ENCODE measurements around the gene APOBEC3H. TPM values are rescaled to one million over a fixed set of nuclear protein-coding genes. Genes with fewer than 3 reads are reported as not detected.

APOBEC3H gene
- total RNA-seq, 4 donors from 2014 or later, result not detected

DNA sequence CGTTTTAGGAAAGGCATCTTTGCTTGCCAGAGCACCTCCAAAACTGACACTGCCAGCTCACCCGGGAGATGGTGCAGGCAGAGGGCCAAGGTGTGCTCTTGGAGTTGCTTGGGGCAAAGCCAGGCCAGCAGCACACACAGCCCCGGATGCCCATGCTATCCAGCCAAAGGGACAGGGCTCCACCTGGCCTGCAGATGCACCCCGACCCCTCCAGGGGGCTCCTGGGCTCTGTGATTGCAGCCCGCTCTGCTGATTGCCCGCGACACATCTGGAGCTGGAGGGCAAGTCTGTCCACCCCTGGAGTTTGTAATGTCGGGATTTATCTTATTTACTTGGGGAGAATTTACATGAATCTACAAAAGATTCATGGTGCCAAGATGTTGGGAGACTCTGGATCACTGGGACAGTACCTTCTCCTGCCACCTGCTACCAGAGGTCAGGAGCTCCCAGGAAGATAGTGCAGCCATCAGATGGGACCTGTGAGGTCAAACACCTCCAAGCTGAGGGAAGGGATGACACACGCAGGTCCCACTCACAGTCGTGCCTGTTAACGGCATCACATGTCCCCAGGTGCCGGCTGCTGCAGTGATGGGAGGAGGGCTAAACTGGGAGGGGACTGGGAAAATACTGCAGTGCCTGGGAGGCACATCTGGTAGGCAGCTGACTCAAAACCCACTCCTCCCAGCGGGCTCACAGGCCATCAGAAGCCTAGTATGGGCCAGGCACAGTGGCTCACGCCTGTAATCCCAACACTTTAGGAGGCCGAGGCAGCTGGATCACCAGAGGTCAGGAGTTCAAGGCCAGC lies 38.2 kb downstream of the APOBEC3H start:
- TF ChIP-seq, protein P1, sequence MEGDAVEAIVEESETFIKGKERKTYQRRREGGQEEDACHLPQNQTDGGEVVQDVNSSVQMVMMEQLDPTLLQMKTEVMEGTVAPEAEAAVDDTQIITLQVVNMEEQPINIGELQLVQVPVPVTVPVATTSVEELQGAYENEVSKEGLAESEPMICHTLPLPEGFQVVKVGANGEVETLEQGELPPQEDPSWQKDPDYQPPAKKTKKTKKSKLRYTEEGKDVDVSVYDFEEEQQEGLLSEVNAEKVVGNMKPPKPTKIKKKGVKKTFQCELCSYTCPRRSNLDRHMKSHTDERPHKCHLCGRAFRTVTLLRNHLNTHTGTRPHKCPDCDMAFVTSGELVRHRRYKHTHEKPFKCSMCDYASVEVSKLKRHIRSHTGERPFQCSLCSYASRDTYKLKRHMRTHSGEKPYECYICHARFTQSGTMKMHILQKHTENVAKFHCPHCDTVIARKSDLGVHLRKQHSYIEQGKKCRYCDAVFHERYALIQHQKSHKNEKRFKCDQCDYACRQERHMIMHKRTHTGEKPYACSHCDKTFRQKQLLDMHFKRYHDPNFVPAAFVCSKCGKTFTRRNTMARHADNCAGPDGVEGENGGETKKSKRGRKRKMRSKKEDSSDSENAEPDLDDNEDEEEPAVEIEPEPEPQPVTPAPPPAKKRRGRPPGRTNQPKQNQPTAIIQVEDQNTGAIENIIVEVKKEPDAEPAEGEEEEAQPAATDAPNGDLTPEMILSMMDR (IDR thresholded peaks at IDR 0.05; ENCODE audit: low read depth), result no peak

DNA sequence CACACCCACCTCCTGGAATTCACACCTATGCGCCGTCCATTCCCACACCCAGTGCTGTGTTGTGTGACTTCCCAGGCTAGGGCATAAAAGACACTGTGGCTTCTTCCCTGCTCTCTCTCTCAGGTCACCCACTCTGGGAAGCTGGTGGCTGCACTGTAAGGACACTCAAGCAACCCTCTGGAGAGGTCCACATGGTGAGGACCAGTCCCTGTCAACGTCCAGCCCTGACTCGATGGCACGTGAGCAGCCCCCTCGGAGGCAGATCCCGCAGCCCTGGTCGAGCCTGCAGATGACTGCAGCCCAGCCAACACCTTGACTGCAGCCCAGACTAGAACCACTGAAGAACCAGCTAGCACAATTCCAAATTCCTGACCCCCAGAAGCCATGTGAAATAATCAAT lies 39.3 kb downstream of the APOBEC3H start:
- TF ChIP-seq, protein P1 (IDR thresholded peaks at IDR 0.05; ENCODE audit: low read depth), result no peak

DNA sequence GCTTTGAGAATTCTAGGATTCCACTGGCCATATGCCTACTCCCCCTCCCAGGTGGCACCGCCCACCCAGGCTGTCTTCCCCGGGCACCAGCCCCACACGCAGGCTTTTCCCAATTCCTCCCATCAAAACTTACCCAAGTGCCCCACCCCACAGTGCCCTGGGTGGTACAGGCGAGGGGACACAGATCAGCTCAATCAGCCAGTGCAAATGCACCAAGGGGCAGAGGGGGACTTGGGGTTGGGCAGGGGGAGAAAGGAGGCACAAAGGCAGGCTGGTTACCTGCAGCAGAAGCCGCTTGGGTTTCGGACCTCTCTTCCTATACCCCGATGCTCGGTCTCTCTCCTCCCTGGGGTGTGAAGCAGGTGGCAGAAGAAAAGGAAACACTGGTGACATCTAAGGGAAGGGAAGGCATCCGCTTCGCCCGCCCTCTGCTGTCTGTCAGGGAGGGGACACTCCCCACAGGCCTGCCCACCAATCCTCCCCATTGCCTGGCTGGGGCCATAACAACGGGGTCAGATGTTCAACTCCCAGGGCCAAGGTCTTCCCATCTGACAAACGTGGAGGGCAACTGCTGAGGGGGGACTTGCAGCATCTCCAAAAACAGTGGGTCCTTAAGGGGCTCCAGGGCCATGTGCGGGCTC lies 41.4 kb downstream of the APOBEC3H start:
- TF ChIP-seq, protein P1 (IDR thresholded peaks at IDR 0.05; ENCODE audit: low read depth), result no peak

DNA sequence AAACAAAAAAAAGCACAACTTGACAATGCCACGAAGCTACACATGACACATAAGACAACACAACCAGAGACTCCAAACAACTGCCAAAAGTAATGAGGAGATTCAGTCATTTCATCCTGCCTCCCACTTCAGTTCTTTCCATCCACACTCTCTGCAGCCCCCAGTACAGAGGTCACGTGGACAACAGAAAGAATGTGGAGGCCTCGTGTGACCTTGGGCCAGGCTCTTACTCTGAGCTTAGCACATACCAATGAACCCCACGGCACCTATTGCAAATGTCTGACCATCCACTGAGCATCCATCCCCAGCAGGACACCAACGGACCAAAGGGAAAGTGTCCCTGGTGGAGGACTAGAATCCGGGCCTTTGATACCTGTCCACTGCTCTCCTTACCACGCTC lies 42.9 kb downstream of the APOBEC3H start:
- TF ChIP-seq, protein P1 (IDR thresholded peaks at IDR 0.05; ENCODE audit: low read depth), result no peak

DNA sequence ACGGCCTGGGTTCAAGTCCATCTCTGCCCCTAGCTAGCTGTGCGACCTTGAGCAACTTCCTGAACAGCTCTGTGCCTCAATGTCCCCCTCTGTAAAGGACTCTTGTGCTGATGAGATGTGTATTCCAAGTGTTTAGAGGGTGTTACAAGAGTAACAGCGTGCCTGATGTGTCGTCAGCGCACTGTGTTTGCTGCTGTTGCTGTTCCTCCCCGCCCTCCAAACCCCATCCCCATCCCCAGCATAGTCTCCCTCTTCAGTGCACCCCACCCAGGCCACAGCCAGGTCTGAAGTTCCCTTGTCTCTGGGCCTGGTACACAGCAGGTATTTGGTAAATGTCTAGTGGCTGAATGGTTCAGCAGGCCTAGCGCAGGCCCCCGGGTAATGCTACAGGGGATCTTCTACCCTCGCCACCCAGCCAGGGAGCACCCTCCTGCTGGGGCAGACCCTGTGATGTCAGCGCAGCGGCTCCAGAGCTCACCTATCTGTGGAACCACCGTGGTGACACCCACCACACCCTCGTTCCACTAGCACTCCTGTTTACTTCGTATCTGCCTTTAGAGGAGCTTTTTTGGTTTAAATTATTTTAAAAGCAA lies 45.1 kb downstream of the APOBEC3H start:
- TF ChIP-seq, protein P1 (IDR thresholded peaks at IDR 0.05; ENCODE audit: low read depth), result no peak

DNA sequence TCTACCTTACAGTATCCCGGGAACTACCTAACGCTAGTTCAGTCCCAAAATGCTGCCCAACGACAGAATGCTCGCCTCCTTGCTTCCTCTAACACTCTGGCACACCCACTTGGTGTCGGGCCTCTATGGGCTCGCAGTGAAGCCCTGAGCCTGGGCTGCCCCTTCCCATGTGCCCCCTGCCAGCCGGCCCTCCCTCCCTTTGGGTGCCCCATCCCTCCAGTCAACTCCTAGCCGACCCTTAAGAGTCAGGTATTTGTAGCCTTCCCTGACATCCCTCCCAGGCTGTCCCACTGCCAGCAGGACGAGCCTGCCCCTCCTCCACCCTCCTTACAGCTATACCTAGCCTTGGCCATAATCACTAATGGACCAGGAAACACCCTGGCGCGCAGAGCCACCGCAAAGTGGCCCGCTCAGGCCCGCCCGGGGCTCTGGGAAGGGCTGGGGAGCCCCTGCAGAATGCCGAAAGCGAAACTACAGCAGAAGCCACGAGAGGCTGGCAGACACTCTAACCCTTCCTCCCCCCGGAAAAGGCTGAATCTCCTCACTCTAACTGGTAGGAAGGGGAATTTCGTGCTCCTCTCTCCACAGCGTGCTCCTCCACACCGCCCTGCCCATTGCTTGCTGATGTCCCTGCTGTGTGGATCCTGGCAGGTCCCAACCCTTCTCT lies 47.2 kb downstream of the APOBEC3H start:
- TF ChIP-seq, protein P1 (IDR thresholded peaks at IDR 0.05; ENCODE audit: low read depth), result no peak

Measured in subcutaneous adipose tissue (tissue), 4 donors.